Left ventricle myocardium superior (tissue), 1 donor: Measurements from ENCODE around the gene HBB. TPM values are rescaled to one million over a fixed set of nuclear protein-coding genes. Genes with fewer than 3 reads are reported as not detected.

ENCODE experiments used
- ATAC-seq: fragments of 200-7000 bp; cut with Tn5 transposase; one replicate; pipeline ENCODE4 v1.9.1; 2020; ENCODE audit warnings: mild to moderate bottlenecking, moderate library complexity
- DNase-seq: peaks from one replicate; pipeline ENCODE4 v3.0.0-alpha.2; 2020
- intact Hi-C: fragments of 100-400 bp; cut with micrococcal nuclease; formaldehyde crosslinking; loops from one replicate; pipeline ENCODE4 v1.11.0; 2022
- total RNA-seq: library from RNA; stranded (reverse); fragmentation: NEBNext Ultra II Directional; extraction: Animal tissue kit (Norgen Biotek cat#: 25700); gene quantifications from one replicate; pipeline ENCODE4 v1.2.1, GENCODE V29; 2021
- donor health status: DM: no; HTN: yes; CAD: no; lungs with severe emphysema.

The HBB gene
- total RNA-seq, 1 donor from 2014 or later: 61.2 TPM

GRCh38 chr11:5178046-5178837 is 48.6 kb downstream of the HBB start:
- ATAC-seq (no peak), DNase-seq (no peak)
- intact Hi-C loops: no loop called here

Other genes with a start within 250 kb of the HBB start
- gene OR51L1, start 232.2 kb downstream of the HBB start, total RNA-seq: not detected
- not detected for gene OR52J3, start 180.5 kb downstream of the HBB start, total RNA-seq
- not detected for gene OR52E2, start 167.4 kb downstream of the HBB start, total RNA-seq
- not detected for gene OR52E1, start 157.5 kb downstream of the HBB start, total RNA-seq
- not detected for gene OR52A5, start 88.7 kb downstream of the HBB start, total RNA-seq
- not detected for gene OR52A1, start 72.3 kb downstream of the HBB start, total RNA-seq
- gene OR51V1, start 26.4 kb downstream of the HBB start, total RNA-seq: not detected
- gene HBD, start 7.4 kb upstream of the HBB start, total RNA-seq: not detected
- not detected for gene HBG1, start 22.8 kb upstream of the HBB start, total RNA-seq
- not detected for gene HBG2, start 27.7 kb upstream of the HBB start, total RNA-seq
- not detected for gene HBE1, start 42.9 kb upstream of the HBB start, total RNA-seq
- not detected for gene OR51B4, start 74.9 kb upstream of the HBB start, total RNA-seq
- not detected for gene OR51B2, start 97.2 kb upstream of the HBB start, total RNA-seq
- not detected for gene OR51B5, start 116.5 kb upstream of the HBB start, total RNA-seq
- gene OR51B6, start 124.4 kb upstream of the HBB start, total RNA-seq: not detected
- not detected for gene OR51M1, start 156.7 kb upstream of the HBB start, total RNA-seq
- not detected for gene OR51Q1, start 195.0 kb upstream of the HBB start, total RNA-seq
- not detected for gene OR51I1, start 214.4 kb upstream of the HBB start, total RNA-seq
- not detected for gene OR51I2, start 222.3 kb upstream of the HBB start, total RNA-seq